Measurements from ENCODE around the gene RAB3IL1.
"Not testable (repeated sequence)": the region's sequence is repeated elsewhere in the genome, so short reads cannot be mapped to it uniquely, and the experiment has no call there.

Gene RAB3IL1

GRCh38 chr11:61883947-61884346, 33.4 kb downstream of the RAB3IL1 start:
- no peak for DNase-seq

GRCh38 chr11:61883327-61883726, 34.0 kb downstream of the RAB3IL1 start:
- no peak for DNase-seq

- no peak for DNase-seq
Measured at GRCh38 chr11:61882879-61883278, 34.5 kb downstream of the RAB3IL1 start.

GRCh38 chr11:61882267-61882666, 35.1 kb downstream of the RAB3IL1 start:
- not testable (repeated sequence) for DNase-seq

GRCh38 chr11:61881397-61881796, 36.0 kb downstream of the RAB3IL1 start:
- no peak for DNase-seq

GRCh38 chr11:61880454-61880853, 36.9 kb downstream of the RAB3IL1 start:
- DNase-seq: no peak

- DNase-seq: no peak
Measured at GRCh38 chr11:61880031-61880430, 37.3 kb downstream of the RAB3IL1 start.

GRCh38 chr11:61879152-61879551, 38.2 kb downstream of the RAB3IL1 start:
- no peak for DNase-seq

GRCh38 chr11:61875698-61876097, 41.7 kb downstream of the RAB3IL1 start:
- no peak for DNase-seq

- DNase-seq: no peak
Measured at GRCh38 chr11:61874853-61875252, 42.5 kb downstream of the RAB3IL1 start.

GRCh38 chr11:61874377-61874809, 43.0 kb downstream of the RAB3IL1 start:
- no peak for DNase-seq

- no peak for DNase-seq
Measured at GRCh38 chr11:61873588-61874376, 43.6 kb downstream of the RAB3IL1 start.

GRCh38 chr11:61872935-61873565, 44.3 kb downstream of the RAB3IL1 start:
- DNase-seq: no peak

- peak; percentile 69 for DNase-seq
Measured at GRCh38 chr11:61871158-61871597, 46.2 kb downstream of the RAB3IL1 start.

- no peak for DNase-seq
Measured at GRCh38 chr11:61870541-61871031, 46.8 kb downstream of the RAB3IL1 start.

GRCh38 chr11:61869708-61870451, 47.5 kb downstream of the RAB3IL1 start:
- no peak for DNase-seq

- no peak for DNase-seq
Measured at GRCh38 chr11:61869429-61869707, 48.0 kb downstream of the RAB3IL1 start.

GRCh38 chr11:61868571-61869428, 48.6 kb downstream of the RAB3IL1 start:
- DNase-seq: no peak

- no peak for DNase-seq
Measured at GRCh38 chr11:61866958-61867343, 50.4 kb downstream of the RAB3IL1 start.

- DNase-seq: no peak
Measured at GRCh38 chr11:61866231-61866957, 51.0 kb downstream of the RAB3IL1 start.

- DNase-seq: no peak
Measured at GRCh38 chr11:61864814-61865775, 52.3 kb downstream of the RAB3IL1 start.
